Chondrocyte (in vitro differentiated cells): ENCODE measurements around the gene DAPK1. TPM values are rescaled to one million over a fixed set of nuclear protein-coding genes. Genes with fewer than 3 reads are reported as not detected.

ENCODE experiments used
- DNase-seq: peaks from one replicate; pipeline ENCODE4 v3.0.0; 2021; ENCODE audit warnings: mixed read lengths, low spot score
- H3K27ac Mint-ChIP-seq: one replicate; pipeline ENCODE4 v1.8.0; 2021; ENCODE audit warnings: mild to moderate bottlenecking, moderate library complexity, mixed read lengths; ENCODE audit not compliant: unreplicated experiment
- H3K27me3 Mint-ChIP-seq: 2 replicates; pipeline ENCODE4 v1.8.0; 2021; ENCODE audit warnings: low read depth, mixed read lengths
- H3K36me3 Mint-ChIP-seq: 2 replicates; pipeline ENCODE4 v1.8.0; 2021; ENCODE audit warnings: low read depth, mixed read lengths
- H3K4me1 Mint-ChIP-seq: 2 replicates; pipeline ENCODE4 v1.8.0; 2021; ENCODE audit warnings: low read depth, mild to moderate bottlenecking, mixed read lengths
- H3K4me3 Mint-ChIP-seq: one replicate; pipeline ENCODE4 v1.8.0; 2021; ENCODE audit warnings: mild to moderate bottlenecking, moderate library complexity, mixed read lengths; ENCODE audit not compliant: unreplicated experiment
- H3K9me3 Mint-ChIP-seq: 2 replicates; pipeline ENCODE4 v1.8.0; 2021; ENCODE audit warnings: low read depth, mixed read lengths
- CTCF ChIP-seq: fragments of 200-600 bp; sonication (generic); IDR thresholded peaks from 2 replicates; pipeline ENCODE4 v1.5.0; 2021; ENCODE audit warnings: antibody characterized with exemption, mild to moderate bottlenecking, moderate library complexity
- total RNA-seq: library from RNA; stranded (reverse); gene quantifications from 3 replicates; pipeline ENCODE4 v1.2.1, GENCODE V29; 2021

Gene DAPK1
- total RNA-seq, 1 donor from 2014 or later = 87.9 TPM

GRCh38 chr9:87580941-87581438 lies 83.3 kb downstream of the DAPK1 start:
- Mint-ChIP-seq H3K36me3 (no peaks in the 10 kb centered on the region), H3K4me1 (peaks cover 51% of the 10 kb centered on the region), H3K4me3 (no peak overlapping the region), H3K9me3 (no peaks in the 10 kb centered on the region), H3K27ac (no peak overlapping the region), H3K27me3 (no peaks in the 10 kb centered on the region)
- DNase-seq = no peak
- TF ChIP-seq CTCF = no peak

GRCh38 chr9:87581513-87581912 lies 83.8 kb downstream of the DAPK1 start:
- Mint-ChIP-seq H3K27ac (peak overlapping the region; percentile 28), H3K36me3 (no peaks in the 10 kb centered on the region), H3K9me3 (no peaks in the 10 kb centered on the region), H3K27me3 (no peaks in the 10 kb centered on the region), H3K4me3 (no peak overlapping the region), H3K4me1 (peaks cover 51% of the 10 kb centered on the region)
- DNase-seq = no peak
- TF ChIP-seq CTCF = no peak

DNA sequence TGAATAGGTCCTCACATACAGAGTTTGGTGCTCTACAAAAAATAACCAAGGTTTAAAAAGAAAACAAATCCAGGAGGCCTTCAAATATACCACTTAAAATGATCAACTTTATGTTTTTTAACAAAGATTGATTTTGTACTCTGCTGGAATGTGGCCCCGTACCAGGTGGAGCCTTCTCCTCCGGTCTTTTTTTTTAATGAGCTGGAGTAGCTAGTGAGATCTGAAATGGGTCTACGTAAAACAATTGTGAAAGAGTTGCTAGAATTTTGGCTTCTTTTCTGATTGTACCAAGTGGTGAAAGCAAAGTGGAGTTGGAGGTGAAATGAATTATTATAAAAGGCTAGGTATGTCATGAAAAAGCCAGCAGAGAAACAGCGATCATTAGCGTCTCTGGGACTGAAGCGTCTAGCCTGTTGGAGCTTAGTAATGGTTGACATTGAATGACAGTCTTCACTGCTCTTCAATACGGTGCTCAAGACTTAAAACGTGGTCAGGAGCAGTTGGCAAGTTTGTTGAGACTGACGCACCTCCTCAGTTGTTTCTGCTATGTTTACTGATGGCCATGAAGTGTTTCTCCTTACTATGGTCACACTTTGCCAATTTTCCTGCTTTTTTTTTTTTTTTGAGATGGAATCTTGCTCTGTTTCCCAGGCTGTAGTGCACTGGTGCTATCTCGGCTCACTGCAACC lies 84.4 kb downstream of the DAPK1 start:
- no peaks in the 10 kb centered on the region for H3K9me3 Mint-ChIP-seq
- H3K4me3 Mint-ChIP-seq = no peak overlapping the region
- no peaks in the 10 kb centered on the region for H3K36me3 Mint-ChIP-seq
- peaks cover 51% of the 10 kb centered on the region for H3K4me1 Mint-ChIP-seq
- no peak for DNase-seq
- H3K27ac Mint-ChIP-seq = peak overlapping the region; percentile 28
- no peak for TF ChIP-seq CTCF
- H3K27me3 Mint-ChIP-seq = no peaks in the 10 kb centered on the region

GRCh38 chr9:87584326-87584725 lies 86.7 kb downstream of the DAPK1 start:
- TF ChIP-seq CTCF = no peak
- no peaks in the 10 kb centered on the region for H3K27me3 Mint-ChIP-seq
- DNase-seq = no peak
- H3K9me3 Mint-ChIP-seq = no peaks in the 10 kb centered on the region
- H3K36me3 Mint-ChIP-seq = no peaks in the 10 kb centered on the region
- no peak overlapping the region for H3K4me3 Mint-ChIP-seq
- H3K27ac Mint-ChIP-seq = no peak overlapping the region
- peaks cover 43% of the 10 kb centered on the region for H3K4me1 Mint-ChIP-seq

GRCh38 chr9:87585123-87585855 lies 87.6 kb downstream of the DAPK1 start:
- TF ChIP-seq CTCF = no peak
- H3K27me3 Mint-ChIP-seq = no peaks in the 10 kb centered on the region
- DNase-seq = no peak
- no peak overlapping the region for H3K27ac Mint-ChIP-seq
- no peaks in the 10 kb centered on the region for H3K36me3 Mint-ChIP-seq
- no peaks in the 10 kb centered on the region for H3K9me3 Mint-ChIP-seq
- H3K4me3 Mint-ChIP-seq = no peak overlapping the region
- H3K4me1 Mint-ChIP-seq = peaks cover 35% of the 10 kb centered on the region
